Keratinocyte (primary cell): ENCODE results near the gene KLK11. TPM values are rescaled to one million over a fixed set of nuclear protein-coding genes. Genes with fewer than 3 reads are reported as not detected.

Experiments used
- DNase-seq: peaks from one replicate; pipeline ENCODE4 v3.0.0-alpha.2; 2011; ENCODE audit warnings: low read depth, missing footprints, low spot score
- FAIRE-seq: peaks from 2 replicates; lab custom pipeline; 2011; peaks lifted over from hg19 to GRCh38; lab: Jason Lieb, UNC
- H2AFZ ChIP-seq: 2 replicates; pipeline ENCODE4 v1.6.0; 2012; ENCODE audit warnings: low read length, control low read depth, inconsistent platforms; ENCODE audit not compliant: control insufficient read depth
- H3K27ac ChIP-seq: 2 replicates; pipeline ENCODE4 v1.5.1; 2011; ENCODE audit warnings: low read length; ENCODE audit not compliant: control insufficient read depth, insufficient read depth
- H3K27me3 ChIP-seq: 3 replicates; pipeline ENCODE4 v1.6.0; 2011; ENCODE audit warnings: low read length; ENCODE audit not compliant: control insufficient read depth, insufficient read depth; ENCODE audit errors: extremely low read depth
- H3K36me3 ChIP-seq, 2 experiments: 2 replicates in 1 of 2; 3 replicates in 1 of 2; pipeline ENCODE4 v1.5.1; 2011; ENCODE audit warnings: low read length in 2 of 2, mild to moderate bottlenecking in 1 of 2; ENCODE audit not compliant: control insufficient read depth in 2 of 2, insufficient read depth in 2 of 2; ENCODE audit errors: extremely low read depth in 1 of 2
- H3K4me1 ChIP-seq: 3 replicates; pipeline ENCODE4 v1.5.1; 2011; ENCODE audit warnings: low read length; ENCODE audit not compliant: control insufficient read depth, insufficient read depth; ENCODE audit errors: extremely low read depth
- H3K4me2 ChIP-seq: 3 replicates; pipeline ENCODE4 v1.6.0; 2011; ENCODE audit warnings: low read depth, low read length; ENCODE audit not compliant: control insufficient read depth, insufficient read depth; ENCODE audit errors: extremely low read depth
- H3K4me3 ChIP-seq, 3 experiments: fragments of 200-600 bp in 1 of 3; sonication (generic) in 1 of 3; 2 replicates in 2 of 3; 3 replicates in 1 of 3; pipeline ENCODE4 v1.5.1; 2011 to 2016; ENCODE audit warnings: low read length in 3 of 3, mild to moderate bottlenecking in 3 of 3, control low read depth in 2 of 3, inconsistent platforms in 1 of 3, low read depth in 1 of 3, mixed read lengths in 1 of 3, mixed run types in 1 of 3, moderate library complexity in 1 of 3; ENCODE audit not compliant: control insufficient read depth in 2 of 3, insufficient read depth in 2 of 3; ENCODE audit errors: extremely low read depth in 1 of 3
- H3K79me2 ChIP-seq: 2 replicates; pipeline ENCODE4 v1.6.0; 2012; ENCODE audit warnings: low read length; ENCODE audit not compliant: control insufficient read depth, insufficient read depth
- H3K9ac ChIP-seq: 3 replicates; pipeline ENCODE4 v1.6.0; 2011; ENCODE audit warnings: low read length; ENCODE audit not compliant: control insufficient read depth, insufficient read depth; ENCODE audit errors: extremely low read depth
- H3K9me1 ChIP-seq: 3 replicates; pipeline ENCODE4 v1.6.0; 2011; ENCODE audit warnings: low read length; ENCODE audit not compliant: control insufficient read depth, insufficient read depth; ENCODE audit errors: extremely low read depth
- H3K9me3 ChIP-seq: 2 replicates; pipeline ENCODE4 v1.5.1; 2012; ENCODE audit warnings: low read depth, low read length; ENCODE audit not compliant: control insufficient read depth
- H4K20me1 ChIP-seq: 3 replicates; pipeline ENCODE4 v1.6.0; 2011; ENCODE audit warnings: low read length; ENCODE audit not compliant: control insufficient read depth, insufficient read depth; ENCODE audit errors: extremely low read depth
- CTCF ChIP-seq, 3 experiments: IDR thresholded peaks in 1 of 3; conservative IDR thresholded peaks in 1 of 3; optimal IDR thresholded peaks in 1 of 3; 2 replicates in 2 of 3; 3 replicates in 1 of 3; pipeline versions ENCODE3 to v1.5.1; 2011; ENCODE audit warnings: low read length in 3 of 3, mild to moderate bottlenecking in 3 of 3, moderate library complexity in 2 of 3, control low read depth in 1 of 3, inconsistent platforms in 1 of 3; ENCODE audit not compliant: insufficient read depth in 2 of 3; ENCODE audit errors: extremely low read depth in 1 of 3
- EZH2 ChIP-seq: IDR thresholded peaks from one replicate; pipeline ENCODE4 v1.6.1; 2012; ENCODE audit warnings: inconsistent platforms, mild to moderate bottlenecking, low read length, moderate library complexity
- dilution Hi-C: fragments of 300-500 bp; cut with MboI; formaldehyde crosslinking; loops from one replicate; pipeline ENCODE4 v1.7.0; 2020; ENCODE audit warnings: low sequenced_read_pairs; ENCODE audit not compliant: extremely low pct_ligation_motif_present
- polyA plus RNA-seq, 5 experiments: library from polyadenylated mRNA; depleted of rRNA in 3 of 5; stranded (reverse) in 3 of 5; stranded (forward) in 1 of 5; unstranded in 1 of 5; fragments of >200 nt; gene quantifications; 1 replicate in 1 of 5; 2 replicates in 3 of 5; 3 replicates in 1 of 5; pipeline versions ENCODE4 v1.2.1 to v1.2.3, GENCODE V29; 2011 to 2012; ENCODE audit warnings: missing spikeins in 2 of 5, low read depth in 1 of 5, low replicate concordance in 1 of 5

KLK11 gene
- polyA plus RNA-seq, 1 donor (not counting 4 experiments of a cell fraction or from before 2014, with no cell fraction given), result 18.0 TPM

- no peaks in the 10 kb centered on the region for H3K79me2 ChIP-seq
- no peak overlapping the region for H3K4me3 ChIP-seq
- H3K9me1 ChIP-seq, result no peaks in the 10 kb centered on the region
- H3K36me3 ChIP-seq, result peaks cover 7 to 11% of the 10 kb centered on the region in 2 experiments
- H3K9me3 ChIP-seq, result no peaks in the 10 kb centered on the region
- dilution Hi-C loops, result no loop called here
- H3K4me1 ChIP-seq, result peaks cover 30% of the 10 kb centered on the region
- no peaks in the 10 kb centered on the region for H3K27me3 ChIP-seq
- FAIRE-seq, result no peak
- no peak overlapping the region for H2AFZ ChIP-seq
- no peak overlapping the region for H3K4me2 ChIP-seq
- no peak overlapping the region for H3K9ac ChIP-seq
- no peak for DNase-seq
- TF ChIP-seq CTCF (optimal IDR thresholded peaks at IDR 0.05 in 1 of 3, IDR thresholded peaks at IDR 0.05 in 1 of 3, conservative IDR thresholded peaks at IDR 0.05 in 1 of 3; ENCODE audit: extremely low read depth in 1 of 3, insufficient read depth in 2 of 3, low read length in 3 of 3) (no peak), EZH2 (no peak)
- no peak overlapping the region for H3K27ac ChIP-seq
- no peaks in the 10 kb centered on the region for H4K20me1 ChIP-seq
Measured at GRCh38 chr19:51014242-51014641, 12.2 kb downstream of the KLK11 start.

GRCh38 chr19:51012661-51013190 lies 13.7 kb downstream of the KLK11 start:
- FAIRE-seq (no peak), DNase-seq (no peak)
- no peak for TF ChIP-seq EZH2
- TF ChIP-seq CTCF (optimal IDR thresholded peaks at IDR 0.05 in 1 of 3, IDR thresholded peaks at IDR 0.05 in 1 of 3, conservative IDR thresholded peaks at IDR 0.05 in 1 of 3; ENCODE audit: extremely low read depth in 1 of 3, insufficient read depth in 2 of 3, low read length in 3 of 3), result no peak

More at GRCh38 chr19:51012661-51013190, 13.7 kb downstream of the KLK11 start:
- H3K79me2 ChIP-seq, result no peaks in the 10 kb centered on the region
- H4K20me1 ChIP-seq, result no peaks in the 10 kb centered on the region
- H2AFZ ChIP-seq, result no peak overlapping the region
- H3K4me1 ChIP-seq, result peaks cover 34% of the 10 kb centered on the region
- no peak overlapping the region for H3K4me2 ChIP-seq
- H3K9me3 ChIP-seq, result no peaks in the 10 kb centered on the region
- no peak overlapping the region for H3K27ac ChIP-seq
- H3K9ac ChIP-seq, result no peak overlapping the region
- no peaks in the 10 kb centered on the region for H3K27me3 ChIP-seq
- H3K9me1 ChIP-seq, result no peaks in the 10 kb centered on the region
- dilution Hi-C loops, result no loop called here
- no peak overlapping the region for H3K4me3 ChIP-seq
- H3K36me3 ChIP-seq, result peaks cover 7 to 11% of the 10 kb centered on the region in 2 experiments
